ENCODE data around the gene EPOP.

The EPOP gene

GRCh38 chr17:38663964-38664644, 10.7 kb downstream of the EPOP start:
- H3K4me3 ChIP-seq (ENCODE audit: low read length), result no peak overlapping the region
- TF ChIP-seq, protein P1, sequence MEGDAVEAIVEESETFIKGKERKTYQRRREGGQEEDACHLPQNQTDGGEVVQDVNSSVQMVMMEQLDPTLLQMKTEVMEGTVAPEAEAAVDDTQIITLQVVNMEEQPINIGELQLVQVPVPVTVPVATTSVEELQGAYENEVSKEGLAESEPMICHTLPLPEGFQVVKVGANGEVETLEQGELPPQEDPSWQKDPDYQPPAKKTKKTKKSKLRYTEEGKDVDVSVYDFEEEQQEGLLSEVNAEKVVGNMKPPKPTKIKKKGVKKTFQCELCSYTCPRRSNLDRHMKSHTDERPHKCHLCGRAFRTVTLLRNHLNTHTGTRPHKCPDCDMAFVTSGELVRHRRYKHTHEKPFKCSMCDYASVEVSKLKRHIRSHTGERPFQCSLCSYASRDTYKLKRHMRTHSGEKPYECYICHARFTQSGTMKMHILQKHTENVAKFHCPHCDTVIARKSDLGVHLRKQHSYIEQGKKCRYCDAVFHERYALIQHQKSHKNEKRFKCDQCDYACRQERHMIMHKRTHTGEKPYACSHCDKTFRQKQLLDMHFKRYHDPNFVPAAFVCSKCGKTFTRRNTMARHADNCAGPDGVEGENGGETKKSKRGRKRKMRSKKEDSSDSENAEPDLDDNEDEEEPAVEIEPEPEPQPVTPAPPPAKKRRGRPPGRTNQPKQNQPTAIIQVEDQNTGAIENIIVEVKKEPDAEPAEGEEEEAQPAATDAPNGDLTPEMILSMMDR (IDR thresholded peaks at IDR 0.05; ENCODE audit: insufficient read depth, low read depth, low read length, missing control alignments), result no peak
- no peak for DNase-seq (ENCODE audit: low read depth)

DNA sequence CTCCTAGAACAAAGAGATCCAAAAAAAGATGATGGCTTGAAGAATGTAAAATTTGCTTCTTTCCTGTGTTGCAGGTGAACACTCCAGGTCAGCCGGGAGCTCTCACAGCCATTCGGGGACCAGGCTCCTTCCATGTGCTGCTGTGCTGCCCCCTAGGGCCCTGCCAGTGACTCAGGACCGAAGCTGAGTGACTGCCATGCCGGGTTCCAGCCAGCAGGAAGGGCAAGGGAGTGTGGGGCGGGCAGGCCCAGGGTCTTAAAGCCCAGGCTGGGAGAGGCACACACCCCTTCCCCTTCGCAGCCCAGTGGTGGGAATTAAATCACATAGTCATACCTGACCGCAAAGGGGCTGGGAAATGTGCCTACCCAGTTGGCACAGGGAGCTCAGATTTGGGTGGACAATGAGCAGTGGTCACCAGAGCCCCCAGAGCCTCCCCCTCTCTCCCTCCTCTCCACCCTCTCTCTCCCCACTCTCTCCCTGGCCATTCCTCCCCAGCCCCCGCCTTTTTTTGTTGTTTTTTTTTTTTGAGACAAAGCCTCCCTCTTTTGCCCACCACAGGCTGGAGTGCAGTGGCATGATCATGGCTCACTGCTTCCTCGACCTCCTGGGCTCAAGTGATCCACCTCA, 11.5 kb downstream of the EPOP start:
- H3K4me3 ChIP-seq (ENCODE audit: low read length), result no peak overlapping the region
- TF ChIP-seq, protein P1 (IDR thresholded peaks at IDR 0.05; ENCODE audit: insufficient read depth, low read depth, low read length, missing control alignments), result peak; percentile 75
- peak; percentile 71 for DNase-seq (ENCODE audit: low read depth)

- H3K4me3 ChIP-seq (ENCODE audit: low read length), result no peak overlapping the region
- DNase-seq (ENCODE audit: low read depth), result no peak
- TF ChIP-seq, protein P1 (IDR thresholded peaks at IDR 0.05; ENCODE audit: insufficient read depth, low read depth, low read length, missing control alignments), result no peak
Measured at GRCh38 chr17:38660097-38661025, 14.4 kb downstream of the EPOP start.

- TF ChIP-seq, protein P1 (IDR thresholded peaks at IDR 0.05; ENCODE audit: insufficient read depth, low read depth, low read length, missing control alignments), result no peak
- DNase-seq (ENCODE audit: low read depth), result no peak
- H3K4me3 ChIP-seq (ENCODE audit: low read length), result no peak overlapping the region
Measured at GRCh38 chr17:38659415-38659814, 15.3 kb downstream of the EPOP start.

DNA sequence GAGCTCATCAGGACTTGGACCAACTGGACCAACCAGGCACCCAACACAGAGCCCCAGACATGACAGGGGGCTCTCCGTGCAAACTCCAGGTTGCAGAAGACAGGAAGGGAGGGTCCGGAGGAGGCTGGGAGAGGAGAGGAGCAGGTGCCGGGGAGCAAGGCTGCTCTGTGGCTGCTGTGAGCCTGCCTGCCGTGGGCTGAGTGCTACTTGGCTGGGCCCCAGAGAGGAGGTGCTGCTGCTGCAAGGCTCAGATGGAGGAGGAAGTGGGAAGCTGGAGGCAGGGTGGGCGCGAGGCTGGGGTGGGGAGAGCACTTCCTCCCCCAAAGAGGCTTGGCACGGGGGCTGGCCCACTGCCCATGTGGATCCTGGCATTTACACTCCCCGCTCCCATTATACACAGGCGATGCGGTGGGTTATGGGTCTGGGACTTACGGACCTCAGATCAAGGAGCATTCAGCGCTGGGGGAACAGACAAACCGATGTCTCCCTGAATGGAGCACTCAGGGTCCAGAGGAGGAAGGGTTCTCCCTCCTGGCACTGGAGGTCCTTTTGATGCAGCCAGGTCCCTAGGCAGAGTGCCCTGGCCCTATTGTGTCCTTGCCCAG, 15.9 kb downstream of the EPOP start:
- no peak overlapping the region for H3K4me3 ChIP-seq (ENCODE audit: low read length)
- TF ChIP-seq, protein P1 (IDR thresholded peaks at IDR 0.05; ENCODE audit: insufficient read depth, low read depth, low read length, missing control alignments), result no peak
- no peak for DNase-seq (ENCODE audit: low read depth)

GRCh38 chr17:38657824-38658740, 16.7 kb downstream of the EPOP start:
- DNase-seq (ENCODE audit: low read depth), result no peak
- no peak overlapping the region for H3K4me3 ChIP-seq (ENCODE audit: low read length)
- TF ChIP-seq, protein P1 (IDR thresholded peaks at IDR 0.05; ENCODE audit: insufficient read depth, low read depth, low read length, missing control alignments), result no peak
